ENCODE data around the gene M6PR.
"Not testable (repeated sequence)": the region's sequence is repeated elsewhere in the genome, so short reads cannot be mapped to it uniquely, and the experiment has no call there.

M6PR gene

DNA sequence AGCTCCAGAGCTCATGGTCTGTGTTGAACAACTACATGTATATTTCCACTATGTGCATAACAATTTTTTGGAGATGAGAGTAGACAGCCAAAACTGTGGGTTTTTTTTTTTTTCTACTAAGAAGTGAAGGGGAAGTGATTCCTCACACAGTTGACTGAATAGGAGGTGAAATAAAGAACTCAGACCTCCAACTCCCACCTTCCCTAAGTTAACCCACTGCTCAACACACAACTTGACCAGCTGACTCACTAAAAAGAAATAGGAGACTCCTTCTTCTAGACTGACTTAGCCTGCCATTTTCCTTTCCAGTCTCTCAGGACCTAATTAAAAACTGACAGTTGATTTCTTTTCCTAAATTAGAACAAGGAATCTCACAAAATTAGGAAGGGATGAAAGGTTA, 1.7 kb downstream of the M6PR start:
- H3K9ac ChIP-seq (ENCODE audit: low read length): no peak overlapping the region

DNA sequence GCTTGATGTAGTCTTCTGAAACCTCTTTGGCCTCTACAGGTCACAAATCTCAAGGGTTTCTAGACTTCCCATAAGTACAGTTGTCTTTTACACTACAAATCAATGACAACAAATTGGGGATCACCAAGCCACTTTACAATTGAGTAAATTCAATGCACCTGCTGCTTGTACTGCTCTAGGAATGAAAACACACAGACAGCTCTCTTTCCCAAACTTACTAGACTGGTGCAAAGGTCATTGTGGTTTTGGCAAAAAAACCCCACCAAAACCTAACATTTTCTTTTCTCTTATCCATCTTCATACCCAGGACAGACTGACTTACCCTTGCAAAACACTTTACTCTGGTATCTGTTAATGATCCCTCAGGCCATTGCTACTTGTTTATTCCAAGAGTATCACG, 2.7 kb downstream of the M6PR start:
- Histone ChIP-seq H3K36me3 (ENCODE audit: control insufficient read depth, insufficient read depth, low read length) (no peaks in the 10 kb centered on the region), H3K9me3 (ENCODE audit: control insufficient read depth, low read length) (no peaks in the 10 kb centered on the region), H3K4me1 (ENCODE audit: control insufficient read depth, insufficient read depth, low read length) (no peaks in the 10 kb centered on the region), H3K4me3 (ENCODE audit: low read length) (no peak overlapping the region), H3K27me3 (ENCODE audit: control insufficient read depth, insufficient read depth, low read length) (no peaks in the 10 kb centered on the region), H3K9ac (ENCODE audit: low read length) (no peak overlapping the region)

More for the DNA sequence above, 1.7 kb downstream of the M6PR start:
- no peak overlapping the region for H3K4me3 ChIP-seq (ENCODE audit: low read length)
- no peaks in the 10 kb centered on the region for H3K9me3 ChIP-seq (ENCODE audit: control insufficient read depth, low read length)
- no peaks in the 10 kb centered on the region for H3K27me3 ChIP-seq (ENCODE audit: control insufficient read depth, insufficient read depth, low read length)
- no peaks in the 10 kb centered on the region for H3K36me3 ChIP-seq (ENCODE audit: control insufficient read depth, insufficient read depth, low read length)
- H3K4me1 ChIP-seq (ENCODE audit: control insufficient read depth, insufficient read depth, low read length): no peaks in the 10 kb centered on the region

DNA sequence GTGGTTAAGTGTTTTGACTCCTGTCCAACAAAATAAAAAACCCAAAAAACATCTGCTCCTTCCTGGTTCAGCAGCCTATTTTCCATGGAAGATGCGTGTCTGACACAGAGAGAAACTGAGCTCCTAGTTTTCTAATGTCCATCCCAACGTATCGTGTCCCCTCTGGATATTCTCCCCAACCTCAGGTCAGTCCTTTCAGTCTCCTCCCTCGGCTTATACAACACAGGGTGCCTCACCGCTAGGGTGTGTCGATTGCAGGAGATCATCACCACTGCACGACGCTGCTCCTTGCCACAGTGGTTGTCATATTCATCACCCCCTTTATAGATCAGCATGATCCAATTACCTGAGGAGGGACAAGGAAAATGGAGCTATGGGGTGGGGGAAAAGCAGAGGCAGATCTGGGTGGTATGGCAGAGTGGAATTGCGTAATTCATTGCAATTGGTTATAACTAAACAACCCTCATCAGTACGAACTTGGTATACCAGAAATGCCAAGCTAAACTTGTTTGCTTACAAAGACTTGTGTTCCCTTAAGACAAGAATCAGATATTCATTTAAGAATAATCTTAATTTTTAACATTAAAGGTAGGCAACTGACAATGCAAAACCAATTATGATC, 5.8 kb downstream of the M6PR start:
- H3K9me3 ChIP-seq (ENCODE audit: control insufficient read depth, low read length): no peaks in the 10 kb centered on the region
- H3K4me3 ChIP-seq (ENCODE audit: low read length): no peak overlapping the region
- no peaks in the 10 kb centered on the region for H3K4me1 ChIP-seq (ENCODE audit: control insufficient read depth, insufficient read depth, low read length)
- H3K9ac ChIP-seq (ENCODE audit: low read length): no peak overlapping the region
- no peaks in the 10 kb centered on the region for H3K36me3 ChIP-seq (ENCODE audit: control insufficient read depth, insufficient read depth, low read length)
- H3K27me3 ChIP-seq (ENCODE audit: control insufficient read depth, insufficient read depth, low read length): no peaks in the 10 kb centered on the region

DNA sequence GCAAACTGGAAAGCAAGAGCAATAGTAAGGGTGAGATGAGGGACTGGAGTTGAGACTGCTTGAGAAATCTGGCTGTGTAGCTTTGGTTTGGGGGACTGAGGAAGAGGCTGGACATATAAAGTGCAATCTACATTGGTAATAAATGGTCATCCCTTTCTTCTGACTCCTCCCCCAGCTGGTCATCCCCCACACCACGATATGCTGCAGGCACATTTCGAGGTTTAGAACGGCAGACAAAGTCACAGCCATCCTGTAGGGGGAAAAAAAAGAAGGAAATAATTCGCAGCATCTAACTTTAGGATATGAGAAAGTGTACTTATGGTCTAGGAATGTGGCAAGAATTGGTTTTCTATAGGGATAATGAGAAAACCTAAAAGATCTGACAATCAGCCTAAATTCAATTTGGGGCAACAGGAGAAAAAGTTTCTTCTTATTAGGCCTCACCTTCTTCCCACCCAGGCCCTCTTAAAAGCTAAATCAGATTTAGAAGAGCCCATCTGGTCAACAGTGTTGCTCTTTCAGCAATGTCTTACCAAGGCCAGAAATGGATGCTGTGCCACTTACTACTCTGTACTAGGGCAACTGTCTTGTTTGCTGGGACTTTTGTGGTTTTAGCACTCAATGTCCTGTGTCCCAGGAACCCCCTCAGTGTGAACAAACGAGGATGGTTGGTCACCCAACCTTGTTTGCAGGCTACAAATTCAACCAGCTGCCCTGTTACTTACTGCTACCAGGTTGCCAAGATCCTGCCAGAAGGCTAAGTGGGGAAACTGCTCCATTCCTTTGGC, 7.6 kb downstream of the M6PR start:
- H3K9ac ChIP-seq (ENCODE audit: low read length): no peak overlapping the region
- no peaks in the 10 kb centered on the region for H3K27me3 ChIP-seq (ENCODE audit: control insufficient read depth, insufficient read depth, low read length)
- no peak overlapping the region for H3K4me3 ChIP-seq (ENCODE audit: low read length)
- H3K36me3 ChIP-seq (ENCODE audit: control insufficient read depth, insufficient read depth, low read length): no peaks in the 10 kb centered on the region
- no peaks in the 10 kb centered on the region for H3K4me1 ChIP-seq (ENCODE audit: control insufficient read depth, insufficient read depth, low read length)
- H3K9me3 ChIP-seq (ENCODE audit: control insufficient read depth, low read length): no peaks in the 10 kb centered on the region

DNA sequence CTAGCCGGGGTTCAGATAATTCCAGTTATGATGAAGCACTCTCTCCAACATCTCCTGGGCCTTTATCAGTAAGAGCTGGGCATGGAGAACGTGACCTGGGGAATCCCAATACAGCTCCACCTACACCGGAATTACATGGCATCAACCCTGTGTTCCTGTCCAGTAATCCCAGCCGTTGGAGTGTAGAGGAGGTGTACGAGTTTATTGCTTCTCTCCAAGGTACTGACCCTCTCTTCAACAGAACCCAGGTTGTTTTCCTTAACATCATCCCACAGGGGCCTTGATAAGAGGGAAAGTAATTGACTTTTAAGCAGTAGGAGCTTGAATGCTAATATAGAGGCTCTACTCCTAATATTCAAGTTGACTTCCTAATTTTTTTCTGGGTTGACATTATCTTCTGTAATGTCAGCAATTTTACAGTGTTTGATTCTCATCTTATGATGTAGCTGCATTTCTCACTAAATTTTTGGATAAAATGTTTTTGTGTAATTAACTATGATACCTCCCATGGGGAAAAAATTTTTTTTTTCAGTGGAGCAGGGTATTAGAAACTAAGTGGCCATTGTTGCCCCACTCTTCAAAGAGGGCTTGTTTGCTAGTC, 11.5 kb downstream of the M6PR start:
- not testable (repeated sequence) for H3K4me3 ChIP-seq (ENCODE audit: low read length); H3K9me3 ChIP-seq (ENCODE audit: control insufficient read depth, low read length); H3K4me1 ChIP-seq (ENCODE audit: control insufficient read depth, insufficient read depth, low read length); H3K27me3 ChIP-seq (ENCODE audit: control insufficient read depth, insufficient read depth, low read length); H3K36me3 ChIP-seq (ENCODE audit: control insufficient read depth, insufficient read depth, low read length); H3K9ac ChIP-seq (ENCODE audit: low read length)

DNA sequence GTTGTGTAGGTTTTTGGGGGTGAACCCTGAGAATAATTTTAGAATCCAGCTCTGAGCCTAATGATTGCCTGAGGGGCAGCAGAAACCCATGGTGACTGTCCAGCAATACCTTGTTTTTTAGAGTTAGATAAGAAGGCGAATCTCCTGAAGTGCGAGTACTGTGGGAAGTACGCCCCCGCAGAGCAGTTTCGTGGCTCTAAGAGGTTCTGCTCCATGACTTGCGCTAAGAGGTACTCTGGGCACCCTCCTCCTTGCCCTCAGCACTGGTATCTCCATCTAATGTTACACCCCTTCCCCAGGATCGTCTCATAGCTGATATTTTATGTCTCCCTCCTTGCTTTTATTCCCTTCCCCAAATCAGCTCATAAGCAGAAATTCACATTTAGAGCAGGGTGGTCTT, 12.7 kb downstream of the M6PR start:
- Histone ChIP-seq H3K9ac (ENCODE audit: low read length) (no peak overlapping the region), H3K27me3 (ENCODE audit: control insufficient read depth, insufficient read depth, low read length) (no peaks in the 10 kb centered on the region), H3K4me3 (ENCODE audit: low read length) (no peak overlapping the region), H3K36me3 (ENCODE audit: control insufficient read depth, insufficient read depth, low read length) (no peaks in the 10 kb centered on the region), H3K9me3 (ENCODE audit: control insufficient read depth, low read length) (no peaks in the 10 kb centered on the region), H3K4me1 (ENCODE audit: control insufficient read depth, insufficient read depth, low read length) (no peaks in the 10 kb centered on the region)

DNA sequence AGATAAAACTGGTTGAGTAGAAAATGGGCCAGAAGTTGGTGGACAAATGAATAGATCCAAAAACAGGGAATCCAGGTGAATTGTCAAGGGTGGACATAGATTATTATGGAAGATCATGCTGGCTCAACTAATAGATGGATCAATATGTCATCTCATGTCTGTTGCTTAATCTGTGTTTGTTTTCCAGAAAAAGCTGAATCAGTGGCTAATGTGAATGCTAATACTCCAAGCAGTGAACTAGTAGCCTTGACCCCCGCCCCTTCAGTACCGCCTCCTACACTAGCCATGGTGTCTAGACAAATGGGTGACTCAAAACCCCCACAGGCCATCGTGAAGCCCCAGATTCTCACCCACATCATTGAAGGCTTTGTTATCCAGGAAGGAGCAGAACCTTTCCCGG, 15.4 kb downstream of the M6PR start:
- H3K27me3 ChIP-seq (ENCODE audit: control insufficient read depth, insufficient read depth, low read length); H3K4me1 ChIP-seq (ENCODE audit: control insufficient read depth, insufficient read depth, low read length); H3K4me3 ChIP-seq (ENCODE audit: low read length); H3K9ac ChIP-seq (ENCODE audit: low read length); H3K9me3 ChIP-seq (ENCODE audit: control insufficient read depth, low read length); H3K36me3 ChIP-seq (ENCODE audit: control insufficient read depth, insufficient read depth, low read length): not testable (repeated sequence)

DNA sequence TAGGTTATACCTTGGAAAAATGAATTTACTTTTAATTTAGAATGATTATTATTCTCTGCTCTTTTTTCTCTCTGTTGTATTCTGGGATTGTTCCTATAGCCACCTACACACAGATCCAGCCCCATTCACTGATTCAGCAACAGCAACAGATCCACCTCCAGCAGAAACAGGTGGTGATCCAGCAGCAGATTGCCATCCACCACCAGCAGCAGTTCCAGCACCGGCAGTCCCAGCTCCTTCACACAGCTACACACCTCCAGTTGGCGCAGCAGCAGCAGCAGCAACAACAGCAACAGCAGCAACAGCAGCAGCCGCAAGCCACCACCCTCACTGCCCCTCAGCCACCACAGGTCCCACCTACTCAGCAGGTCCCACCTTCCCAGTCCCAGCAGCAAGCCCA, 17.0 kb downstream of the M6PR start:
- H3K36me3 ChIP-seq (ENCODE audit: control insufficient read depth, insufficient read depth, low read length); H3K4me3 ChIP-seq (ENCODE audit: low read length): not testable (repeated sequence)

DNA sequence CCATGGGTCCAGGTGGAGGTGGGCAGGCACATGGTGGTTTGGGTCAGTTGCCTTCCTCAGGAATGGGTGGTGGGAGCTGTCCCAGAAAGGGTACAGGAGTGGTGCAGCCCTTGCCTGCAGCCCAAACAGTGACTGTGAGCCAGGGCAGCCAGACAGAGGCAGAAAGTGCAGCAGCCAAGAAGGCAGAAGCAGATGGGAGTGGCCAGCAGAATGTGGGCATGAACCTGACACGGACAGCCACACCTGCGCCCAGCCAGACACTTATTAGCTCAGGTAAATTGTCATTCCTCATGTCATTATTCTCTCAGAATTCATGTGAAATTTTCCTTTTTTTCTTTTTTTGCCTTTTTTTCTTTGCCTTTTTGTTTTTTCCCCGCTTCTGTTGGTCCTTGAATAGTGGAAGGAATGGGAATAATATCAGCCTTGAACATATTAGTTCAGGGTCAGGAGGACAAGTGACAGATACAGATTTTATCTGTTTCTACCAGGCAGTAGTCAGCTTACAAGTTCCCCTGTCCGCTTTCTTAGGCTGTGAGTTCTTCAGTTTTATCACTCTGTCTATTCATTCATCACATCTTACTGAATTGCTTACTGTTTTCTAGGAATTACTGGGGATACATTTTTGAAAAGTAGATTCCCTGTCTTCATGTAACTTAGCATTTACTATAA, 18.7 kb downstream of the M6PR start:
- not testable (repeated sequence) for H3K4me3 ChIP-seq (ENCODE audit: low read length); H3K9ac ChIP-seq (ENCODE audit: low read length); H3K9me3 ChIP-seq (ENCODE audit: control insufficient read depth, low read length); H3K4me1 ChIP-seq (ENCODE audit: control insufficient read depth, insufficient read depth, low read length); H3K27me3 ChIP-seq (ENCODE audit: control insufficient read depth, insufficient read depth, low read length); H3K36me3 ChIP-seq (ENCODE audit: control insufficient read depth, insufficient read depth, low read length)

More for the DNA sequence above, 17.0 kb downstream of the M6PR start:
- not testable (repeated sequence) for H3K9me3 ChIP-seq (ENCODE audit: control insufficient read depth, low read length); H3K27me3 ChIP-seq (ENCODE audit: control insufficient read depth, insufficient read depth, low read length); H3K4me1 ChIP-seq (ENCODE audit: control insufficient read depth, insufficient read depth, low read length); H3K9ac ChIP-seq (ENCODE audit: low read length)

DNA sequence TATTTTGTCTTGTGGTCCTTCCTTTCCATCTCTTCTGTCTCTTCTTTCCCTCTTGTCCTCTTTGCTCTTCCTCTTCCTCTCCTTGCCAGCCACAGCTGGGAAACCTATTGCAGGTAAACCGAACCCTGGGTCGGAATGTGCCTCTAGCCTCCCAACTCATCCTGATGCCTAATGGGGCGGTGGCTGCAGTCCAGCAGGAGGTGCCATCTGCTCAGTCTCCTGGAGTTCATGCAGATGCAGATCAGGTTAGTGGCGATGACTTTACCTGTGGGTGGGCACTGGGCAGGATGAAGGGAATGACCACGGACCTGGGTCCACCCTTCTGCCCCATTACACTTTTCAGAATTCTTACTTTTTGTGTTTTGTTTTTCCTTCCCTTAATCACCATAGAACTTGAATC, 26.9 kb downstream of the M6PR start:
- H3K9ac ChIP-seq (ENCODE audit: low read length): no peak overlapping the region
- no peaks in the 10 kb centered on the region for H3K4me1 ChIP-seq (ENCODE audit: control insufficient read depth, insufficient read depth, low read length)
- no peaks in the 10 kb centered on the region for H3K36me3 ChIP-seq (ENCODE audit: control insufficient read depth, insufficient read depth, low read length)
- no peaks in the 10 kb centered on the region for H3K9me3 ChIP-seq (ENCODE audit: control insufficient read depth, low read length)
- H3K27me3 ChIP-seq (ENCODE audit: control insufficient read depth, insufficient read depth, low read length): no peaks in the 10 kb centered on the region
- H3K4me3 ChIP-seq (ENCODE audit: low read length): no peak overlapping the region

DNA sequence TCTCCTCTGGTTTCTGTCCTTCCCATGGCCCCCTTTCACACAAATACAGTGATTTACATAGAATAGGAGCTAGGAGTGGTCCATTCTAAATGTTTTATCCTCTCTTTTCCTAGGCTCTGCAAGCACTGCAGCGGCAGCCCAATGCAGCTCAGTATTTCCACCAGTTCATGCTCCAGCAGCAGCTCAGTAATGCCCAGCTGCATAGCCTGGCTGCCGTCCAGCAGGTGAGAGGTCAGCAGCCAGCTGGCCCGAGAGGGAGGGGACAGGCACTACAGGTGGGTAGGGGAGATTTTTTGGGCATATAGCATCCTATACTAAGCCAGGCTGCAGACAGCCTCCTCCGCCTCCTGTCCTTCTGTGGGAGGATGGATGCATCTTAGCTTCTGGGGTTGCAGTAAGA, 29.8 kb downstream of the M6PR start:
- H3K4me3 ChIP-seq (ENCODE audit: low read length); H3K4me1 ChIP-seq (ENCODE audit: control insufficient read depth, insufficient read depth, low read length); H3K9ac ChIP-seq (ENCODE audit: low read length); H3K27me3 ChIP-seq (ENCODE audit: control insufficient read depth, insufficient read depth, low read length); H3K9me3 ChIP-seq (ENCODE audit: control insufficient read depth, low read length); H3K36me3 ChIP-seq (ENCODE audit: control insufficient read depth, insufficient read depth, low read length): not testable (repeated sequence)

DNA sequence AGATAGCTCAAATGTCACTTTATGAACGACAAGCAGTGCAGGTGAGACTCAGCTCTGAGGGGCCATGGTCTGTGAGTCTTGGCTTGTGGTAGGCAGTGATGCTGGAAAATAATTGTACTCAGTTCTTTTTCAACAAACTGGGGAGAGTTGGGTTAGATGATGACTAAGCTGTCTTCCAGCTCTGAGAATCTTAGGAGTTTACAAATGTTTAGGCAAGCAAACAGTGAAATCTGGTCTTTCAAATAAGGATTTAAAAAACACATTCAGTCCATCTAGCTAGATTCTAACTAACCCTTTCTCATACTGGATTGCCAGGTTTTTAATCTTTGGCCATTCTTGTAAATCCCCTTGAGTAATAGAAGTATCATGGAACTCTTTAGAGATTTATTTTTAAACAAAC, 31.7 kb downstream of the M6PR start:
- Histone ChIP-seq H3K4me3 (ENCODE audit: low read length) (no peak overlapping the region), H3K4me1 (ENCODE audit: control insufficient read depth, insufficient read depth, low read length) (peaks cover 18% of the 10 kb centered on the region), H3K27me3 (ENCODE audit: control insufficient read depth, insufficient read depth, low read length) (no peaks in the 10 kb centered on the region), H3K9ac (ENCODE audit: low read length) (no peak overlapping the region), H3K9me3 (ENCODE audit: control insufficient read depth, low read length) (no peaks in the 10 kb centered on the region), H3K36me3 (ENCODE audit: control insufficient read depth, insufficient read depth, low read length) (no peaks in the 10 kb centered on the region)

All from mucosa of stomach (tissue), 1 donor.